Stimulated activated CD4-positive, alpha-beta T cell treated with anti-CD3 and anti-CD28 coated beads, TNF-alpha, amount 100 ng/mL, for 48 hours (primary cell): ENCODE results near the gene LDLRAD4.

ENCODE experiments used
- DNase-seq, 3 donors: peaks; one replicate each; pipeline ENCODE4 v3.0.0-alpha.2; 2020; ENCODE audit warnings: low read depth in 3 of 3

LDLRAD4 gene

DNA sequence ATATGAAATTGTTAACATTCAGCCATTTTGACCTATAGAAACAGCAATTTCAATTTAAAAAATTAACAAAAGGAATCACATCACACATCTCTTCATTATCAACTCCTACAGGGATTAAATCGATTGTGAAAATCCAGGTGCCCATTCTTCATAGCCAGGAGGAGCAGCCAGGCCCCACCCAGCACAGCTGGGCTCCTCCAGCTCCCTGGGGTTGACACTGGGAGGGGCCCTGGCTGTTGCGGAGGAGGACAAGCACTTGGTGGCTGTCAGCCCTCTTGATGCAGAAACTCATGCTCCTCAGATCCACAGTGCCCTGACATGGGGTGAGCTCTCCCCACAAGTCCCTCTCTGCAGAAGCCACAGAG, 408.0 kb downstream of the LDLRAD4 start:
- DNase-seq = no peak

- no peak for DNase-seq
Observed at GRCh38 chr18:13627639-13628038, 409.1 kb downstream of the LDLRAD4 start.

DNA sequence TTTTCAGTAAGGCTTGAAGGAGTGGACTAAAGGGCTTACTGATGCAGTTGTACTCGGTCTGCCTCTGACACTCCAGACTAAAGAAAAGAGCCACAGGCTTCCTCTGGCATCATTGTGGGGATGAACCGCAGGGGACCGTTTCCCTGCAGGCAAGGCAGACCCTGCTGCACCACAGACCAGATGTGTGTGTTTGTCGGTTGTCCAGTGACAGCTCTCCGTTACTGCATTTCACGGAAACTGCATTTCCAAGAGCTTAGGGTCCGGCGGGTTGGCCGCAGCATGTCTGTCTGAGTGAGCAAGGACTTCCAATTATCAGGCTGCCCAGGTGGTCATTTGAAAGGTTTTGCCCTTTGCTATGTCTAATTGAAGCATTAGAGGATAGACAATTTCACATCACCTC, 409.7 kb downstream of the LDLRAD4 start:
- no peak for DNase-seq

DNA sequence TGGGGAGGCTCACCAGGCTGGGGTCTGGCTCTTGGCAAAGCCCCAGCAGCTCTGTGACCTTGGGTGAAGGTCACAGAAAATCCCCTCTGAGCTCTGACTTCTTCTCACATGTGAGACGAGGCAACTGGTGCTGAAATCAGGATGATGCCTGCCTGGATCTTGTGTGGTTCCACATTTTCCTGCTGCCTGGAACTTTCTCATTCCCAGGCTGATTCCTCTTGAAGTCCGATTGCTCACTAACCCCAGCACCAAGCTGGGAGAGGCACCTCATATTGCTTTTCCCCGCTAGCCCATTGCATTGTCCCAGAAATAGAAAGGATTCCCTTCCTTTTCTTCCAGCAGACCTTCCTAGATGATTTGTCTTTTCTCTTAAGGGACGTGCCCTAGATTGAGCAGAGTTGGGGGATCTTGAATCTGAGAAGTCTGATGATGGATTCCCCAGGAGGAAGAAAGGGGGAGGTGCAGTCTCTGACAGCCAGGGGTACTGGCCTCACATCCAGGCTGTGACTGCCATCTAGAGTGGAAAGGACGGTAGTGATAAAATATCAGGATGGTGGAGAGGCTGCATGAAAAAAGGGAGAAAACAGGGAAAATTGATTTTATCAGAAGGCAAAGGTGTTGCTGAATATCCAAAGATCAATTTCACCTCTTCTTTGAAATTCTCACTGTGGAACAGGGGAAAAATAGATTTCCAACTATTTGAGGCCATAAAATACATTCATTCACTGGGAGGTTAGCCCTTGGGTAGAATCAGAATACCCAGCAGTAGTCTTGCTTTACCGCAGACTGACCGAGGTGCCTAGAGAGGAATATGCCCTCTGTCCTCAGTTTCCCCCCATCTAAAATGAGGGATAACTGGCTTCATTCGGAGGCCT, 411.5 kb downstream of the LDLRAD4 start:
- DNase-seq = peak in 1 of 3 donors; percentile 34

GRCh38 chr18:13630716-13631268, 412.2 kb downstream of the LDLRAD4 start:
- DNase-seq = no peak

GRCh38 chr18:13633700-13634099, 415.1 kb downstream of the LDLRAD4 start:
- DNase-seq = no peak

DNA sequence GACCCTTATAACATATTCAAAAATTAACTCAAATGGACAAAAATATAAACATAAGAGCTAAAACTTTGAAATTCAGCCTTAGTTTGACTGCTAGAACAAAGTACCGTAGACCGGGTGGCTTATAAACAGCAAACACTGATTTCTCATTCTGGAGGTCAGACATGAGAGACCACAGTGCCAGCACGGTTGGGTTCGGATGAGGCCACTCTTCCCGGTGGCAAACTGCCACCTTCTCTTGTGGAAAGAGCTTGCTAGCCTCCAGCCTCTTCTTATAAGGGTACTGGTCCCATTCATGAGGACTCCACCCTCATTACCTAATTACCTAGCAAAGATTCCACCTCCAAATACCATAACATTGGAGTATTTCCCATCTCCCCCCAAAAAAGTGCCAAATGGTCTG, 416.5 kb downstream of the LDLRAD4 start:
- no peak for DNase-seq

DNA sequence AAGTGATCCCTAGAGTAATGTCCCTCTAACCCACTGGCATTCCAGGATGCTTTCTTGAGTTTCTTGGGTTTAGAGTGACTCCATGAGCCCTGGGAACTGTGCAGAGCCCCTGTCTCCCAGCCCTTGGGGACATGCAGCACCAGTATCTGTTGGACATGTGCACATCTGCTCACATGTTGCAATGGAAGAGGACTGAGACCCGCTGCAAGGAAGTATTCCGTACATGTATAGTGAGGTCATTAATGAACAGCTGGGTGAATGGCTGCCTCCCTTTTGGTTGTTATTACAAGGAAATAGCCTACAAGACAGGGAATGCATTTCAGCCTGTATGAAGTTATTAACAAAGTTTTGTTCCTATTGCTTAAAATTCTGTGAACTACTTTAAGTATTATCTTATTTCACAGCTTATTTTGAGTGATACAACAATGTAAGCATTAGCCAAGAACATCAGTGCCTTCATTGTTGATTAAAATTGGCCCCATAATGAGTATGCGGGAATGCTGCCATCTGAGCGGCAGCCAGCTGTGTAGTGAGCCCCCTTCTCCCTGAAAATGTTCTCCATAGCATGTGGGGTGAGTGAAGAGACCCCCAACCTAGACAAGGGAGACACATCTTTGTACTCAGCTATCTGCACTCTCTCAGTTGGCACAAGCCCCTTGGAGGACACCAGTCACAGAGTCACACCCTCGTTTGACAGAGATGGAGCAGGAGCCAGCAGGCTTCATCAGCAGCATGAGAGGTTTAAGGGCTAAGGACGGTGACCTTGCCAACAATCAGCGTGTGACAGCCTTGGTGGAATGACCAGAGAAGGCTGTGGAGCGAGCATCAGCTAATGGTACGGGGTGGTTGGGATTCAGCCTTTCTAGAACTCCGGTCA, 420.4 kb downstream of the LDLRAD4 start:
- no peak for DNase-seq

- no peak for DNase-seq
Observed at GRCh38 chr18:13640266-13640860, 421.8 kb downstream of the LDLRAD4 start.

DNA sequence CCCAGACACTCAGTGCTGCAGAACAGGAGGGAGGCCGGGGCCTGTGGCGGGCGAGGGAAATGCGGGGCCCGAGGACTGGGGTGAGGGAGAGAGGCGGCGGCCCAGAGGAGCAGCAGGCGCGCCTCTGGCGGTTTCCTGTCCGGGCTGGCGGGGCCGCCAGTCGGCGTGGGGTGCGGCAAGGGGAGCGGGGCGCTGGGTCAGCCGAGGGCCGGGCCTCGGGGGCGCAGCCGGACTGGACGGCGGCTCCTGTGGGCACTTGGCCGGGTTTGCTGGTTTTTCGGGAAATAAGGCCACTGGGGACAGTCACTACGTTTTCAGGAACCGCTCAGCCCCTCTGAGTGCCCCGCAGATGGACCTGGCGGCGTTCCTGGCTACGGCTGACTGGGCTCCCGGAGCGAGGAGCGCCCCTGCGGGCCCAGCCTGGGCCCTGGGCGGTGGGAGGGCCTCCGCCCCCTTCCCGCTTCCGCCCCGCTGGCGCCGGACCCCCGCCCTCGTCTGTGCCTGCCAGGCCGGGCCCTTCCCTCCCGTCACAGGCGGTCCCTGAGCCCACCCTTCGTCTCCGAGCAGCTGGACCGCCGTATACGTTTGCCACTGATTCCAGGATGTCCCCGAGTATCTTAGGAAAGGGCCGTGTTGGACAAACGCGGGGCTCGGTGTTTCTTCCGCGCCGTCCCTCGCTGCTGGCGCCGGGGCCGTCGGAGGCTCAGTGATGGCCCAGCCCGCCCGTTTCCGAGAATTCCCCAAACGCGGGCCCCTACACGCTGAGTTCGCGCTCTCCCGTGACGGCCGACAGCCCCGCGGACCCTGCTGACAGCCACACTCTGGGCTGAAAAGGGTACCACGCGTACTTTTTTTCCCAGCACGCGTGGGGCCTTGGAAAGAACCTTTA, 423.2 kb downstream of the LDLRAD4 start:
- DNase-seq = no peak

DNA sequence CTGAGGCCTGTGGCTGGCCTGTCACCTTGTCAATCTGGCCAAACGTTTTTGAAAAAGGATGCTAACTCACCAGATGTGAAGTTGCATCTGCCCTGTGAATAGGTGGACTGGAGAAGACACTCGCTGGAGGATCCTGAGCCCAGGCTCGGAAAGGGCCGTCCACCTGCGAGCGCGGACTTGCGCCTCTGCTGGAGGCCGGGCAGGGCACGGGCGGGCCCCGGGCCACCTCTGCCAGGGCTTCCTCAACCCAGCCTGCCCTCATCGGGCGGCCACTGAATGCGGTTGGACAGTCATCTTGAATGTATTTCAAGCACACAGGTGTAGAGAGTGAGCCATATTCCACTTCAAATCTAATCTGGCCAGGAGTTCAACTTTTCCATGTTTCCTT, 423.9 kb downstream of the LDLRAD4 start:
- DNase-seq = no peak

GRCh38 chr18:13643261-13643751, 424.7 kb downstream of the LDLRAD4 start:
- DNase-seq = no peak

- no peak for DNase-seq
Observed at GRCh38 chr18:13645093-13645492, 426.5 kb downstream of the LDLRAD4 start.

DNA sequence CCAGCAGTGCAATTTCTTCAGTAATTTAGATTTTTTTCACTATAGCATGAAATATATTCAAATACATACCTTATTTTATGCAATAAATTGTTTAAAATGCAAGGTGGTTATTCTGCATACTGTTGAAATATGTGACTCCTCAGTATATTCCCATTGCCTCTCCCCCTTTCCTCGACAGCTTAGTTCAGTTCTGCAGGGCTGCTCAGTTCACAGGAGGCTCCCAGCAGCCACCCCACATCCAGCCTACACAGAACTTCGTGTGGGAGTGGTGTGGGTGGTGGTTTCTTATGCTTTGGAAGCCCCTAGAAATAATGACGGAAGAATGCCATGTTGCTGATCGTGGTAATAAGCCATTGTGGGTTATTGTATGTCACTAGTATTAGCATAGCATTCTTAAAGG, 428.1 kb downstream of the LDLRAD4 start:
- no peak for DNase-seq

DNA sequence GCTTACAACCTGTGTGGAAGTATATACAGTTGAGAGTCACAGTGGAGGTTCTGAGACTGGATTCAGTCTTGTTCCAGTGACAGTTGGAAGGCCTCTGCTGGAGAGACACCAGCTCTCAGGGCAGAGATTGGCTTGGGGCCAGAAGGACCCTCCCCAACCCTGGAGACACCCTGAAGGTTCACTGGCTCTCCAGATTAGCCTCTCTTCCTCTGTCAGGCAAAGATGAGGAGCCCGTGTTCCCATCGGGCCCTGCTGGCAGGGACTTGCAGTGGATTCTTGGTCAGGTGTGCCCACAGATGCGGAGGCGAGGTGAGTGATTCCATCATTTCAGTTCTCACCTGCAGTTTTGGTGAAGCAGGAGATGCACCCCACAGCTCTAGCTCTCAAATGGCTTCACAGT, 429.2 kb downstream of the LDLRAD4 start:
- DNase-seq = no peak

DNA sequence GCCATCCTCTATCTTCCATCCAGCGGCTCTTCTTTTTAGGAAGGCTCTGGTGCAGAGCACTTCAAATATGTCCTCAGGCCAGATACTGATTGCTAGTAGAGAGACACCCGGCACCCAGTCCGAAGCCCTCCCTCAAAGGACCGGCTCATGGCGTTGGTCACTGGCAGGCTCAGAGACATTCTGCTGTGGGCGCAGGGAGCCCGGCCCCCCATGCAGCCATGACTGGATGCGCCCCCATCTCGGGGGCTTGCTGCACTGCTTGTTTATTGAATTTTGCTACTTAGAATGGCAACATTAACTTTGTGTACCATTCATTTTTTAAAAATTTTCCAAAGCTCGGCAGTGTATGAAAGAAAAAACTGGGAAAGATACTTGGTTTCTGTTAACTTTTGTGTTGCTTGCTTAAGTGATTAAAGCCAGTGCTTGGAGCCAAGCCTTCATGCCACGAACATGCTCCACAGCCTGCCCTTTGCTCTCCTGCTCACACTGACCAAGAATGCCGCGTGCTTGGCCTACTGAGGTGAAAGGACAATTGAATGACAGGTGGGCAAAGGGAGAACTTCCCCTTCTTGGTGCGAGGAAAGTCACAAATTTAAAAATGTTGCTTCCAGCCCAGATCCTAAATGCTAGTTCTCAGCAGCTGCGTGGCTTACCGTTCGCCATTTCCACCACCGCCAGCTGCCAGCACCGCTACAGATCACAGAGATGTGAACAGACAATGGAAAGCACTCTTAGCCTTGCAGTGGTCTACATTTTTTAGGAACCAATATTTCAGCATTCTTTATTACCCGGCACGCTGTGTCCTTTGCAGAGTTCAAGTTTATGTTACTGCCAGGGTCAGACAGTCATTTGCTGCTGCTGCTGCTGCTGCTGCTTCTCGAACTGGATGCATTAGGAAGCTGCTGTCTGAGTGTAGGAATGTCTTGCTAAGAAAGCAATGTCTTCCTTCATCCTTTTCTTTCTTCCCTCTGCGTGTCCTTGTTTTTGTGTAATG, 431.1 kb downstream of the LDLRAD4 start:
- DNase-seq = no peak

GRCh38 chr18:13653746-13654433, 435.3 kb downstream of the LDLRAD4 start:
- DNase-seq = no peak

DNA sequence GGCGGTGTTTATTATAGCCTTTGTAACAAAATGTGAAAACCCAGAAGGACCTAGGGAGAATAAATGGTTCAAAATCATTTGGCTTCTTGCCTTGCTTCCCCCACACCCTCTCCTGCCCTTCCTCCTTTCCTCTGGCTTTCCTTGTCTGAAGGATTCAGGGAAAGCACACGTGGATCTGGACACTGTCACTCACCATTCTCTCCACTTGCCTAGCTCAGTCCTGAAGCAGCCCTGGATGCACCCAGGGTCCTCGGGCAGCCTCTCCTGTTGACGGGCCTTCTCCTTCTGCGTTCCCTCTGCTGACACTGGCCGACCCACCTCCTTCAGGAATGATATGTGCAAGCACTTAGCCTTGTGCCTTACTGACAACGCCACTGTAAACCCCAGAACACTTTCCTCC, 439.4 kb downstream of the LDLRAD4 start:
- DNase-seq = no peak
